ENCODE data around the gene RNF151. TPM values are rescaled to one million over a fixed set of nuclear protein-coding genes. Genes with fewer than 3 reads are reported as not detected.

The RNF151 gene
- total and polyA plus RNA-seq, 2 of the 13 experiments (the other 11 are each of a cell fraction or from before 2014, with no cell fraction given), result not detected

GRCh38 chr16:1971796-1972489, 5.3 kb downstream of the RNF151 start, which contains the start of gene TBL3 (continued):
- TF ChIP-seq, protein P1, sequence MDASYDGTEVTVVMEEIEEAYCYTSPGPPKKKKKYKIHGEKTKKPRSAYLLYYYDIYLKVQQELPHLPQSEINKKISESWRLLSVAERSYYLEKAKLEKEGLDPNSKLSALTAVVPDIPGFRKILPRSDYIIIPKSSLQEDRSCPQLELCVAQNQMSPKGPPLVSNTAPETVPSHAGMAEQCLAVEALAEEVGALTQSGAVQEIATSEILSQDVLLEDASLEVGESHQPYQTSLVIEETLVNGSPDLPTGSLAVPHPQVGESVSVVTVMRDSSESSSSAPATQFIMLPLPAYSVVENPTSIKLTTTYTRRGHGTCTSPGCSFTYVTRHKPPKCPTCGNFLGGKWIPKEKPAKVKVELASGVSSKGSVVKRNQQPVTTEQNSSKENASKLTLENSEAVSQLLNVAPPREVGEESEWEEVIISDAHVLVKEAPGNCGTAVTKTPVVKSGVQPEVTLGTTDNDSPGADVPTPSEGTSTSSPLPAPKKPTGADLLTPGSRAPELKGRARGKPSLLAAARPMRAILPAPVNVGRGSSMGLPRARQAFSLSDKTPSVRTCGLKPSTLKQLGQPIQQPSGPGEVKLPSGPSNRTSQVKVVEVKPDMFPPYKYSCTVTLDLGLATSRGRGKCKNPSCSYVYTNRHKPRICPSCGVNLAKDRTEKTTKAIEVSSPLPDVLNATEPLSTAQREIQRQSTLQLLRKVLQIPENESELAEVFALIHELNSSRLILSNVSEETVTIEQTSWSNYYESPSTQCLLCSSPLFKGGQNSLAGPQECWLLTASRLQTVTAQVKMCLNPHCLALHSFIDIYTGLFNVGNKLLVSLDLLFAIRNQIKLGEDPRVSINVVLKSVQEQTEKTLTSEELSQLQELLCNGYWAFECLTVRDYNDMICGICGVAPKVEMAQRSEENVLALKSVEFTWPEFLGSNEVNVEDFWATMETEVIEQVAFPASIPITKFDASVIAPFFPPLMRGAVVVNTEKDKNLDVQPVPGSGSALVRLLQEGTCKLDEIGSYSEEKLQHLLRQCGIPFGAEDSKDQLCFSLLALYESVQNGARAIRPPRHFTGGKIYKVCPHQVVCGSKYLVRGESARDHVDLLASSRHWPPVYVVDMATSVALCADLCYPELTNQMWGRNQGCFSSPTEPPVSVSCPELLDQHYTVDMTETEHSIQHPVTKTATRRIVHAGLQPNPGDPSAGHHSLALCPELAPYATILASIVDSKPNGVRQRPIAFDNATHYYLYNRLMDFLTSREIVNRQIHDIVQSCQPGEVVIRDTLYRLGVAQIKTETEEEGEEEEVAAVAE (CRISPR knock-in tag; IDR thresholded peaks at IDR 0.05; ENCODE audit: borderline replicate concordance), result peak; percentile 99
- TF ChIP-seq ZSCAN30 (CRISPR knock-in tag; IDR thresholded peaks at IDR 0.05) (no peak), ZNF281 (CRISPR knock-in tag; IDR thresholded peaks at IDR 0.05; ENCODE audit: borderline replicate concordance) (peak; percentile 73; the same call in 1 of the 2 replicates), ZNF530 (CRISPR knock-in tag; IDR thresholded peaks at IDR 0.05; ENCODE audit: low read depth) (no peak), CENPX (CRISPR knock-in tag; IDR thresholded peaks at IDR 0.05) (no peak), TBP (CRISPR knock-in tag; IDR thresholded peaks at IDR 0.05) (peak; percentile 98), ZNF83 (CRISPR knock-in tag; IDR thresholded peaks at IDR 0.05; ENCODE audit: borderline replicate concordance) (peak; percentile 76; the same call in 1 of the 2 replicates), ZFX (CRISPR knock-in tag; IDR thresholded peaks at IDR 0.05; ENCODE audit: low read depth) (peak; percentile 91), MYPOP (CRISPR knock-in tag; IDR thresholded peaks at IDR 0.05) (no peak), KLF15 (CRISPR knock-in tag; IDR thresholded peaks at IDR 0.05; ENCODE audit: borderline replicate concordance) (no peak; the same call in 1 of the 2 replicates), HOXA9 (CRISPR knock-in tag; IDR thresholded peaks at IDR 0.05; ENCODE audit: borderline replicate concordance) (peak; percentile 74; the same call in 1 of the 2 replicates), ZKSCAN8 (CRISPR knock-in tag; IDR thresholded peaks at IDR 0.05; ENCODE audit: borderline replicate concordance) (peak; percentile 98), NFIC (IDR thresholded peaks at IDR 0.05; ENCODE audit: low read length) (no peak), PPARG (CRISPR knock-in tag; conservative IDR thresholded peaks at IDR 0.05) (peak; percentile 33; the same call in 1 of the 2 replicates), ZSCAN31 (CRISPR knock-in tag; IDR thresholded peaks at IDR 0.05; ENCODE audit: low read depth) (no peak; the same call in 1 of the 2 replicates), NR3C1 (CRISPR knock-in tag; IDR thresholded peaks at IDR 0.05) (no peak)
- TF ChIP-seq, protein P2, sequence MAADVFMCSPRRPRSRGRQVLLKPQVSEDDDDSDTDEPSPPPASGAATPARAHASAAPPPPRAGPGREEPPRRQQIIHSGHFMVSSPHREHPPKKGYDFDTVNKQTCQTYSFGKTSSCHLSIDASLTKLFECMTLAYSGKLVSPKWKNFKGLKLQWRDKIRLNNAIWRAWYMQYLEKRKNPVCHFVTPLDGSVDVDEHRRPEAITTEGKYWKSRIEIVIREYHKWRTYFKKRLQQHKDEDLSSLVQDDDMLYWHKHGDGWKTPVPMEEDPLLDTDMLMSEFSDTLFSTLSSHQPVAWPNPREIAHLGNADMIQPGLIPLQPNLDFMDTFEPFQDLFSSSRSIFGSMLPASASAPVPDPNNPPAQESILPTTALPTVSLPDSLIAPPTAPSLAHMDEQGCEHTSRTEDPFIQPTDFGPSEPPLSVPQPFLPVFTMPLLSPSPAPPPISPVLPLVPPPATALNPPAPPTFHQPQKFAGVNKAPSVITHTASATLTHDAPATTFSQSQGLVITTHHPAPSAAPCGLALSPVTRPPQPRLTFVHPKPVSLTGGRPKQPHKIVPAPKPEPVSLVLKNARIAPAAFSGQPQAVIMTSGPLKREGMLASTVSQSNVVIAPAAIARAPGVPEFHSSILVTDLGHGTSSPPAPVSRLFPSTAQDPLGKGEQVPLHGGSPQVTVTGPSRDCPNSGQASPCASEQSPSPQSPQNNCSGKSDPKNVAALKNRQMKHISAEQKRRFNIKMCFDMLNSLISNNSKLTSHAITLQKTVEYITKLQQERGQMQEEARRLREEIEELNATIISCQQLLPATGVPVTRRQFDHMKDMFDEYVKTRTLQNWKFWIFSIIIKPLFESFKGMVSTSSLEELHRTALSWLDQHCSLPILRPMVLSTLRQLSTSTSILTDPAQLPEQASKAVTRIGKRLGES (CRISPR knock-in tag; IDR thresholded peaks at IDR 0.05; ENCODE audit: borderline replicate concordance), result no peak

All from HepG2 (cell line).